NOMO-1 treated with dmso at 0.1 percent for 144 hours (cell line): ENCODE results near the gene ADAMTSL3.
"Not testable (repeated sequence)": the region's sequence is repeated elsewhere in the genome, so short reads cannot be mapped to it uniquely, and the experiment has no call there.

Source experiments
- DNase-seq: peaks from one replicate; lab custom pipeline; 2025; ENCODE audit not compliant: unreplicated experiment; lab: John Stamatoyannopoulos, UW

ADAMTSL3 gene

DNA sequence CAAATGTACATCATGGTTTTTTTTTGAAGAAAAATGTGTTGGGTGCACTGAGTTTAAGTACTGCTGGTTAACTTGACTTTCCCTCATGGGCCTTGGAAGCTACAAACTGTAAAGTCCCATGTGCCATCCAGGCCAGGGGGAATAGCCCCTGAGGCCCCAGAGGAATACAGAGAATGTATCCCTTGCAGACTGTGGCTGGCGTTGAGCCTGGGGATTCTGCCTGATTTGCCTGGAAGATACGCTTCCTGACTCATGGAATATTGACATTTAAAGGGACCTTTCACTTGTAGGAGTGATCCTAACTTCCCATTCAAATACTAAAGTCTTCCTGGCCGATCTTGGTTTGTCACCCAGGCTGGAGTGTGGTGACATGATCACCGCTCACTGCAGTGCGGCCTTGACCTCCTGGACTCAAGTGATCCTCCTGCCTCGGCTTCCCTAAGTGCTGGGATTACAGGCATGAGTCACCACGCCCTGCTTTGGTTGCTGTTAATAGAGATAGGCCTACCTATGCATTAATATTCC, 42.0 kb downstream of the ADAMTSL3 start:
- DNase-seq = no peak

DNA sequence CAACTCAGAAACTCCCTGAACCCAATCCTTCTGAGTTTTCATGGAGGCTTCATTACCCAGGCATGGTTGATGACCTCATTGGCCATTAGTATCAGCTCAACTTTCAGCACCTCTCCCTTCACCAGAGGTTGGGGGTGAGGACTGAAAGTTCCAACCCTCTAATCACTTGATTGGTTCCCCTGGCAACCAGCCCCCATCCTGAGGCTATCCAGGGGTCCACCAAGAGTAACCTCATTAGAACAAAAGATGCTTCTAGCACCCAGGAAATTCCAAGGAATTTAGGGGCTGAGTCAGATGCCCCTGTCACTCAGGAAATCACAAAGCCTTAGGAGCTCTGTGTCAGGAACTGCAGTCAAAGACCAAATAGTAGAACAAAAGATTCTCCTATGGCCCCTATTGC, 43.8 kb downstream of the ADAMTSL3 start:
- no peak for DNase-seq

DNA sequence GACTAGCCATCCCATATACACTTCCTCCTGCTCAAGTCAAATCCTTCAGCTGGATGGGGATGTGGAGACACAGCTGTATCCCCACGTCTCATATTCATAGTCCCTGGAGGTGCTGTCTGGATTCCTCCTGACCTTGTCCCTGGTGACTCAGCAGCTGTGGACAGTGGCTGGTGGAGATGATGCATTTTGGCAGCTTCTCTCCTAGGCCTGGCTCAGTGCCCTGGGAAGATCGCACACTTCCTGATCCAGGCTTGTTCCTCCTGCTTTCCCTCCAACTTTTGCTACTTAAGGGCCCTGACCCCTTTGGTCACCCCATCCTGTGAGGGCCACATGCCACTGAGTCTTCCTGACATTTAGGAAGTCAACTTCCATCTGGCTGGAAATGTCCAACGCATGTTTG, 44.4 kb downstream of the ADAMTSL3 start:
- no peak for DNase-seq

DNA sequence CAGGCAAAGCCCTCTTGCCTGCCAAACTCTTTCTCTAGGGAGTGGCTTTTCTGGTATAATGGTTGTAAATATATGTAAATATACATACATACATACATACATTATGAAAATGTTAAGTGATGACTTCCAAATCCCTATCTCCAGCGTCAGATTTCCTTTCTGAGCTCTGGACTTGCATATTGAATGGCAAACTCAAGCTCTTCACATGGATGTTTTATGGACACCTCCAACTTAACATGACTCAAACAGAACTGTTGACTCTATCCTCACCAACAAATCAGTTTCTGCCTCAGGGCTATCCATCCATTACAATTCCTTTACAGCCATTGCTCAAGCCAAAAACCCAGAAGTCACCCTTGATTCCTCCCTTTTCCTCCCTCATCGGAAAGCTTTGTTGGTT, 45.1 kb downstream of the ADAMTSL3 start:
- no peak for DNase-seq

DNA sequence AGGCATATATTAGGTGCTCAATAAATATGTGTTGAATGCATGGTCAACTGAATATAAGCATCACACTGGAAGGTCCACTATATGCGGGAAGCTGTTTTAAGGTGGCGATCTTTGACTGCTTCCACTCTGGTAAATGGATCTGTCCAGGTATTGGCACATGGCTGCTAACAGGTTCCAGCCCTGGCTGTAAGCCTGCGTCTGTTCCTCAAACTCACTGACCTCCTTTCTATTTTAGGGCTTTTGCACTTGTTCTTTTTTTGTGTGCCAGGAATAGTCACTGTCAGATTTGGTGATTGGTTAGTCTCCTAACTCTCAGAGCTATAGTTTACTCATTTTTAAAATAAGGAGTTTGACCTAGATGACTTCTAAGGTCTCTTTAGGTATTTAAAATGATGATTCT, 46.2 kb downstream of the ADAMTSL3 start:
- no peak for DNase-seq

DNA sequence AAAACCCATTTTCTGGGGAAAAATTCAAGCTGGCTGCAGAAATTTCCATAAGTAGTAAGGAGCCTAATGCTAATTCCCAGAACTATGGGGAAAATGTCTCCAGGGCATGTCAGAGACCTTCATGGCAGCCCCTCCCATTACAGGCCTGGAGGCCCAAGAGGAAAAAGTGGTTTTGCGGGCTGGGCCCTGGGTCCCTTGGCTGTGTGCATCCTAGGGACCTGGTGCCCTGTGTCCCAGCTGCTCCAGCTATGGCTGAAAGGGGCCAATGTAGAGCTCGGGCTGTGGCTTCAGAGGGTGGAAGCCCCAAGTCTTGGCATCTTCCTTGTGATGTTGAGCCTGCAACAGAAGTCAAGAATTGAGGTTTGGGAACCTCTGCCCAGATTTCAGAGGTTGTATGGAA, 48.4 kb downstream of the ADAMTSL3 start:
- not testable (repeated sequence) for DNase-seq

DNA sequence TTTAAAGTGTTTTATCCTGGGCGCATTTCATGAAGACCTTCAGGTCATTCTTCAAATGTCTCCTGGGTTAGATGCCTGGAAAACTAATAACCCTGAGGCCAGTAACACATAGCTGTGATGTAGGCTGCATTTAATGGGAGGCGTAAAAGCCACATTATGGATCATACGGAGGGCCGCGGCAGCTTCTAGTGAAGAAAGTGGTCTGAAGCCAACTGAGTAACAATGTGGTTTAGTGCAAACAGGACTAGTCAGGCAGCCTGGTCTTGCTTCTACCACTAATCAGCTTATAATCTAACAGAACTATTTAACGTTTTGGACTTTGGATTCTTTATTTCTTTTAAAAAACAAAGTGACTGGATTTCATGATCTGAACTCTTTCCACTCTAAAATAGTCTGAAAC, 54.4 kb downstream of the ADAMTSL3 start:
- no peak for DNase-seq

DNA sequence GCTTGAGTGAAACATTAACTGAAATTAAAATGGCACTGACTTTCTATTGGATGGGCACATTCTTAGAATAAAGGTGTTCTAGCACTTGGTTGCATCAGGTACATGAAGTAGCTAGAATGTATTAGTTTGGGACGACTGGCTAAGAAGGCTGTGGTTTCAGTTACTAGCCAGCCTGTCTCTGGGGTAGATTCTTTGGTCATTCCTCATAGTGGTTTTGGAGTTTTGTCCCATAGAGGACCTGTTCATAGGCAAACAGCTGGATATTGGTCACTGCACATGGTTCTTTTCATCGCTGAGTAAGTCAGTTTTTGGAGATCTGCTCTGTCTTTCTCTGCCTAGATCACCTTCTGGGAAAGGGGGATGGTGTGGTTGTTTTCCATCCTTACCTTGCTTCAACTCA, 55.3 kb downstream of the ADAMTSL3 start:
- no peak for DNase-seq

DNA sequence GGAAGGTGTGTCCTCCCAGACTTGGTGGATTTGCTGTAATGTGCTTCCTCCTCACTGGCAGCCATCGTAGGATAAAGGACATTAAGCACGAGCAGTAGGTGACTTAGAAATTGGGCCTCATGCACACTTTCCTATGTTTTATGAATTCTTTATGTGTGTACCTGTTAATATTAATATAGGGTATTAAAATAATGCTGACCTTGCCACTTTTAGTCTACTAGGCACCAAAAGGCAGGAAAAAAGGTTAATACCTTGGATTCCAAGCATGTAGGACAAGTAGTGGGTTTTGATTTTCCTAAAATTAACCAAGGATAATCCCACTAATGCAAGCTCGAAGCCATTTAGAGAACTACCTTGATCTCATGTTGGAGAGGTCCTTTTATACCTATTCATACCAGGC, 55.9 kb downstream of the ADAMTSL3 start:
- DNase-seq = no peak

DNA sequence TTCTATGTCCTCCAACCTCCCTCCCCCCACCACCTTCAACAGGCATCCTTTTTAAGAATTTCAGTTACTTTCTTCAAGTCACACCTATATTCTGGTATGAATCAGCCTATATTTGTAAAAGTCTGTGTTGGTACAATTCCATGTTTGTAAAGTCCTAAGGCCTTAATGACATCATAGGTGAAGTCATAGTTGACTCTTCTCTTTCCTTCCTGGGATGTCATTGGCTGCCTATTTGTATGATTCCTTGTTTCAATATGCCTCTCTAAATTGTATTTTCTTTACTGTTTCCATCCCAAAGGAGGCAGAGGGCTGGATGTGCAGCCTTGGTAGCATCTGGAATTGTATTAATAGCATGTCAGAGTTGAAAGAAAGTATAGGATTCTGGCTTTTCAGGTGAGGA, 56.5 kb downstream of the ADAMTSL3 start:
- DNase-seq = no peak

DNA sequence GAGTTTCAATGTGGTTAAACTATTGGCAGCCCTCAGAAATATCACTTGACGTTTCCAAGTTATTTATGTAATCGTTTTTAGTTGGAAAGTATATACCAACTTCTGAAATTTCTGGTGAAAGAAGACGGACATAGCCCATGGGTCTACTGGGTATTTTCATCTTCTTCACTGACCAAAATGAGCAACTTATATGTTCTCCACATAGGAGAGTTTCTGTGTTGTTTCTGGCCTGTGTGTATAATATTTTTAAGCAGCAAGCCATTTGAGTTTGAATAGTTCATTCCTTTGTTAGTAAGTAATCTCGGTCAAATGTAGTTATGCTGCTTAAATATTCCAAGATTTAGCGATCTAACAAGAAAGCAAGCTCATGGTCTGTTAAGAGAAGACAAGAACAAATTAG, 57.3 kb downstream of the ADAMTSL3 start:
- DNase-seq = no peak

DNA sequence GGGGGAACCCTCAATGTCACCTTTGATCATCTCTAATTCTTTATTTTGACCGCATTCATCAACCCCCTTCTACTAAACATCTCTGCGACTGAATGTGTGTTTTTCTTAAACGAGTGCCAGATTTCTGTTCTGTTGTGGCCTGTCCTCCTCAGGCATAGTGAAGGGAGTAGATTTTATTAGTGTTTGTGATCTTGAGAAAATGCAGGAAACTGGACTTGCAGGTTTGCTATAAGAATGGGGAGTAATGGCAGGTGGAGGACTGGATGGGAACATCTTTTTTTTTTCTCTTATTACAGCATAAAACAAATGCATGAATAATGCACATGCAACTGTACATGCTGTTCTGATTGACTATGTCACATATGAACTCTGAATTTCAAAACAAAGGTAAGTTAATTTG, 59.3 kb downstream of the ADAMTSL3 start:
- DNase-seq = no peak

DNA sequence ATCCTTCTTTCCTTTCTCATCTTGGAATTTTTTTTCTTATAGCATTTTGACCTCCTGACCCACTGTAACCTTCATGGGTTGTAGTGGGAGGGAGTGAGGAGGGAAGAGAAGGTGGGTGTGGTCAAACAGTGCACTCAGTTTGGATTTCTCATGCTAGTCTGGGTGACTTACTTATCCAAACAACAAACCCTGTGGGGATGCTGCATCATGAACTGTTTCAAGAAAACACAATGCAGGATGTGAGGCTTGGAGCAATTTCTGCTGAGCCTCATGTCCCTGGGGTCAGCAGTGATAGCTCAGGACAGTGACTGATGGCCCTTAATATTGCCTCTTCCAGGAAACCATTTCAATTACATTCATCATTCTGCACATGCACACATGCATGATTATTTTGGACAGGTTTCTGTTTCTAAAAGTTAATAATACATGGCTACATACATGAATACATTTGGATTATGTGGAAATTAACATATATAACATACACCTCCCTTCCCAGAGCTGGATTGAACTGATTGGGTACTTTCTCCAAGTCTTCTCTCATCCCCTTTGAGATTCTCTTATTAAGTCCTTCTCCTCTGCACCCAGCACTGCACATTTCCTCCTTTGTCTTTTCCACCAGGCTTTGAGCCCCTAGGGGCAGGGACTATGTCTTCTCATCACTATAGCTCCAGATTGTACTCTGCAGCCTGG, 61.2 kb downstream of the ADAMTSL3 start:
- no peak for DNase-seq

DNA sequence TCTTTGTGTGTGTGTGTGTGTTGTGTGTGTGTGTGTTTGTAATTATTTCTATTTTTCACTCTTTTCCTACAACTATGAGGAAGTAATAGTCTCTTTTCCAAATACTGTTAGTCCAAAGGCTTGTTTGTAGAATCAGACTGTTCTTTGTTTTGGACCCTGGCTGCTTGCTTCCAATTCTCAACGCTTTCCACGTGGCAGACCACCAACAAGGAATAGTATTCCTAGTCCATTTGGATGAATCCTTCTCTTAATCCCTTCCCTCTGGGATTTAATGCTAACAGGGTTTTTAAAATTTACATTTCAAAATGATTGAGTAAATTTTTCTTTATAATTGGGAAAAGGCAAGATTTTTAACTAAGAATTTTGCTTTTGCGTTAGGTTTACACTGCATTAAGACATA, 62.7 kb downstream of the ADAMTSL3 start:
- DNase-seq = no peak

DNA sequence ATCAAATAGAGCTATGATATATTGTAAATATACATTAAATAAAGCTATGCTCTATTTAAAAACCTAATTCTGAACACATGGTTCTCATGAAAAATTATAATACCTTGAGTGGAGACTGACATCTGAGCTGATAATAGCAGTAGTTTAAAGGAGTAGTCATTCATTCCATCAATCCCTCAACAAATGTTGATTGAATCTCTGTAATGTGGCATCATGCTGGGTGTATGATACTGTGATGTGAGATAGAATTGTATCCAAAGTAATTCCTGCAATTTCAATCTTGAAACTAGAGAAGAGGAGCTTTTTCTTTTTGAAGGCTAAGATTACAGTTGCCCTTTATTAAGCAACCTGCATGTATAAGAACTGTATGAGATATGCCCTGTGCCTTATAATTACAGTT, 63.1 kb downstream of the ADAMTSL3 start:
- no peak for DNase-seq

DNA sequence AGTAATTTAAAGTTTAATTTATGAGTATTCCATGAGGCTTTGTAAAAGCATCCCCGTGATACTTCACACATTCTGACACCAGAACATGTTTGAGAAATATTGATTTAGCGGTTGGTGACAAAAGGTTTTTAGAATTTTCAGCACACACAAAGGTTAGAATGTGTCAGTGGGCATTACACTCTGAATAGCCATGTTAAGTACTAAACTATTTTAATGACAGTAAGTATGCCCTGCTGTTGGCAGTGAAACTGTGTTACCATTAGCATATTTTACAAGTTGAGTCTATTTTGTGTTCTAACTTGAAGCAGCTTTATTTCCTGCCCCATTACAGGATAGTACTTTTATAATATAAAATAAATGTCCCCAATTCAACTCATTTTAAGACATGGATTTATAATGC, 66.5 kb downstream of the ADAMTSL3 start:
- no peak for DNase-seq

DNA sequence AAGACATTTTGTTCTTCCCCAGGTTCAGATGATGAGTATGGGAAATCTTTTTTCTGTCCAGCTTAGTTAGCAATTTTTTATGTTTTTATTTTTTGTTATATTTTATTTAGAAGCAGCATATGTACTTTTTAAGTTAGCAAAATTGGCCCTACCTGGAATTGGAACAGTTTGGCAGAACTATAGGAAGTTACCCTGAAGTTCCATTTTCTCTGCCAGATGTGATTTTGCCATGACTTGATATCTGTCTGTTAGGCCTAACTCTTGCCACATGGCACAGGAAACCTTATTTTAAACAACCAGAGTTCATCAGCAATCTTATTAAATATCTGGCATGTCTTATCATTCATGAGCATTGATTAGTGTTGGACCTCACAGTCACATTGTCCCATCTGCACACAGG, 67.1 kb downstream of the ADAMTSL3 start:
- no peak for DNase-seq

DNA sequence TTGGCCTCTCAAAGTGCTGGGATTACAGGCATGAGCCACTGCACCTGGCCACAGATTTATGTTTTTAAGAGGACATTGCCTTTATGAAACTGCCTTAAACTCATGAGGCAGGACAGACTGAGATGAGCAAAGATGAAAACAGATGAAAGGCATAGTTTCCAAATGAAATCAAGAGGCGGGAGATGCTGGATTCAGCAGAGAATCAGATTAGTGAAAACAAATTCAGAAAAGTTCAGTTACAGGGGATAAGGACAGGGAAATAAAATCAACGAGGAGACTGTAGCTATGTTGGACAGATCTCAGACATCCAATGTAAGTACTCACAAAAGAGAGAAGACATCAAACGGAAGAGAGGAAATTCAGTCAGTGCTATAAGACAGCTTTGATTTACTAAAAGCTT, 68.1 kb downstream of the ADAMTSL3 start:
- DNase-seq = no peak

DNA sequence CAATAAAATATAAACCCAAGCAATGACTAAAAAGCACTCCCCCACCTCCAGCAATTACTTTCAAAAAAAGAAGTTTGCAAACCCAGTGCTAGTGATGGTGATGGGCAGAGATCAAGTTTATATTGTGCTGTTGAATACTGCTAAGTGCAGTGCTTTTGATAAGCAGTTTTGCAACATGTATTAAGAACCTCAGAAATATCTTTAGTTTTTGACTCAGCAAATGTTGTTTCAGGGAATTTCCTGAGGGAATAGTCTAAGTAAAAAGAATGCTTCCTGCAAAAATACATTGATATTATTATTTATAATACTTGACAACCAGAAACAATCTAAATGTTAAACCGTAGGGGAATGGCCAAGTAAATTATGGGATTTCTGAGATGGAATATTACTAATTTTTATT, 69.3 kb downstream of the ADAMTSL3 start:
- no peak for DNase-seq

DNA sequence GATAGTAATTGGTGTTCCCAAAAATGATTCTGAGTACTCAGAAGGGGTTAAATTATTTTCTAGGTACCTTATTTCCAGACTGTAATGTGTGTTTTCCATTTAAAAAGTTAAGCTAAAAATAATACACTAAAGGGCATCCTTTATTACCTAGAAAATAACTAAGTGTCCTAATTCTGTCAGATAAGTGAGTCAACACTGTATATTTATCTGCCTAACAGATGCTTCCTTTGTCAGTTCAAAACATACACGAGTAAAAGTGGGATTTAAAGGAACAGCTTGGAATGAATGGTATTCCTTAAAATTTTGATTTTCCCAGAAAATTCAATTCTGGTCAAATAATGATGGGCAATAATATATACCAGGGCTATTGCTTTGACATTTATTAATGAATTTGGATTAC, 78.3 kb downstream of the ADAMTSL3 start:
- no peak for DNase-seq

DNA sequence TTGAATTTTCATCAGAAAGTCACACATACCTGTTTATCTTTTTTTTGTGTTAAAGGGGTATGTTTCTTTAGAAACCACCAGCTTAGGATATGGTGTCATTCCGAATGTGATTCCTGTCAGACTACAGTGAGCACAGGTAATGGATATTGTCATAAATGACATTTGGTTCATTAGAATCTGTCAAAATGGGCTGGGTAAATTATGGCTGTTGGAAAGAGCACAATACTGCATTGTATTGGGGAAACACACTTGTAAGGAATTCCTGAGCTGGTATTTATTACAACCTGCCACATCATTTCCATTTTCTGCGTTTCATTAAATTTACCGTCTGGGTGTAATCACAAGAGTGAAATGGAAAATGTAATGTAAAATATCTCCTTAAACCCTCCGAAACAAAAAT, 78.8 kb downstream of the ADAMTSL3 start:
- no peak for DNase-seq

DNA sequence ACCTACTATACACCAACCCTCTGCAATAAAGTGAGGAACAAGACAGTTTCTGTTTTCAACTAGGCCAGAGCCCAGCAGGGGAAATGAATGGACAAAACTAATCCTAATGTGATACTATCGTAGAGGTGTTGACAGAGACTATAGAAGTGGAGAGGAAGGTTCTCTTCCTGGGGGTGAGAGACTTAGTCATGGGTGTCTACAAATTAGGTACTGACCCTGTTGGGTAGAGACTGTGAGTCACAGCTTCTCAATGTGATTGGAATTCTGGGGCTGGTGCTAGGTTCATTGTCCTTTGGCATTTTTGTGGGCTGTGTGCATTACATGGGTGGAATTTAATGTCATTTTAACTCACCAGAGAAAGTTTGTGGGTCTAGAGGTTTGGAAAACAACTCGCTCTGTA, 79.3 kb downstream of the ADAMTSL3 start:
- DNase-seq = no peak

DNA sequence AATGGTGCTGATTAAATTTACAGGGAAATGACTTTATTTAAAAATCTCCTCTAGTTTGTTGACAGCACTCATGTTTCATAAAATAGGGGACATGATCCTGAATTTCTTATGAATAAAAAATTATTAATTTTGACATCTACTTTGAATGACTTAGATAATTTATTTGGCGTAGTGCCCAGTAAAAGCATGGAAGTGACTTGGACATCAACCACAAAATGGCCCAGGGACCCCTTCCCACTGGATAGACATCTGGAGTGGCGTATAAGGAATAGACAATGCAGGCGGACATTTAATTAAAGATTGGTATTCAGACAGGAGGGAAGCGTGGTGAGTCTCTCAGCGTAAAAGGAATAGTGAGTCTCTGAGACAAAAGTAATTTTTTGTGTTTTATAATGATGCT, 79.8 kb downstream of the ADAMTSL3 start:
- DNase-seq = no peak
